Neural progenitor cell (in vitro differentiated cells): ENCODE measurements around the gene SCGB3A1. TPM values are rescaled to one million over a fixed set of nuclear protein-coding genes. Genes with fewer than 3 reads are reported as not detected.

ENCODE experiments used
- DNase-seq: peaks from one replicate; pipeline ENCODE4 v3.0.0-alpha.2; 2016; ENCODE audit warnings: low spot score
- H2AFZ ChIP-seq: fragments of 200-600 bp; sonication (generic); replicated peaks from 2 replicates; pipeline ENCODE4 v1.6.1; 2016; ENCODE audit warnings: antibody characterized with exemption
- H3F3A ChIP-seq: fragments of 200-600 bp; sonication (generic); 2 replicates; pipeline ENCODE4 v1.6.1; 2016; ENCODE audit warnings: antibody characterized with exemption, low read depth
- H3K27ac ChIP-seq: fragments of 200-600 bp; sonication (generic); 2 replicates; pipeline ENCODE4 v1.5.1; 2016; ENCODE audit warnings: mild to moderate bottlenecking
- H3K27me3 ChIP-seq: fragments of 200-600 bp; sonication (generic); 2 replicates; pipeline ENCODE4 v1.6.1; 2016; ENCODE audit warnings: mild to moderate bottlenecking, moderate library complexity
- H3K36me3 ChIP-seq: fragments of 200-600 bp; sonication (generic); 2 replicates; pipeline ENCODE4 v1.5.1; 2016
- H3K4me1 ChIP-seq: fragments of 200-600 bp; sonication (generic); 2 replicates; pipeline ENCODE4 v1.6.1; 2016; ENCODE audit warnings: mixed run types
- H3K4me2 ChIP-seq: fragments of 200-600 bp; sonication (generic); 2 replicates; pipeline ENCODE4 v1.6.1; 2016
- H3K4me3 ChIP-seq: fragments of 200-600 bp; sonication (generic); 2 replicates; pipeline ENCODE4 v1.5.1; 2016
- H3K79me2 ChIP-seq: fragments of 200-600 bp; sonication (generic); 2 replicates; pipeline ENCODE4 v1.6.1; 2016; ENCODE audit warnings: low read depth
- H3K9ac ChIP-seq: fragments of 200-600 bp; sonication (generic); 2 replicates; pipeline ENCODE4 v1.6.1; 2016
- H3K9me3 ChIP-seq: fragments of 200-600 bp; sonication (generic); 2 replicates; pipeline ENCODE4 v1.5.1; 2016; ENCODE audit warnings: low read depth
- H4K20me1 ChIP-seq: fragments of 200-600 bp; sonication (generic); 2 replicates; pipeline ENCODE4 v1.6.1; 2016; ENCODE audit warnings: low read depth
- H3K27ac Mint-ChIP-seq: 3 replicates; pipeline ENCODE4 v1.8.0; 2021; ENCODE audit warnings: mixed read lengths
- H3K27me3 Mint-ChIP-seq: 2 replicates; pipeline ENCODE4 v1.8.0; 2022; ENCODE audit warnings: low read depth, mild to moderate bottlenecking, inconsistent platforms, moderate library complexity, mixed read lengths; ENCODE audit not compliant: insufficient read depth
- H3K36me3 Mint-ChIP-seq: 3 replicates; pipeline ENCODE4 v1.8.0; 2021; ENCODE audit warnings: mixed read lengths
- H3K4me1 Mint-ChIP-seq: 3 replicates; pipeline ENCODE4 v1.8.0; 2021; ENCODE audit warnings: mixed read lengths
- H3K4me3 Mint-ChIP-seq: 3 replicates; pipeline ENCODE4 v1.8.0; 2021; ENCODE audit warnings: mild to moderate bottlenecking, moderate library complexity, mixed read lengths
- H3K9me3 Mint-ChIP-seq: 3 replicates; pipeline ENCODE4 v1.8.0; 2020; ENCODE audit warnings: mixed read lengths
- EZH2 ChIP-seq: fragments of 200-600 bp; sonication (generic); IDR thresholded peaks from 2 replicates; pipeline ENCODE4 v1.6.1; 2017; ENCODE audit warnings: antibody characterized with exemption, mild to moderate bottlenecking, moderate library complexity
- EZH2phosphoT487 ChIP-seq: fragments of 200-600 bp; sonication (generic); IDR thresholded peaks from 2 replicates; pipeline ENCODE4 v1.6.1; 2017; ENCODE audit warnings: antibody characterized with exemption
- total RNA-seq: library from RNA; depleted of rRNA; stranded (reverse); fragments of >200 nt; gene quantifications from 2 replicates; pipeline ENCODE4 v1.2.3, GENCODE V29; 2015; ENCODE audit warnings: low replicate concordance
- TF ChIP-seq, protein P1 (sequence below): fragments of 200-600 bp; sonication (generic); IDR thresholded peaks from 2 replicates; pipeline ENCODE4 v1.5.1; 2017; ENCODE audit warnings: antibody characterized with exemption, mild to moderate bottlenecking

Gene SCGB3A1
- total RNA-seq, 1 donor from 2014 or later: not detected

DNA sequence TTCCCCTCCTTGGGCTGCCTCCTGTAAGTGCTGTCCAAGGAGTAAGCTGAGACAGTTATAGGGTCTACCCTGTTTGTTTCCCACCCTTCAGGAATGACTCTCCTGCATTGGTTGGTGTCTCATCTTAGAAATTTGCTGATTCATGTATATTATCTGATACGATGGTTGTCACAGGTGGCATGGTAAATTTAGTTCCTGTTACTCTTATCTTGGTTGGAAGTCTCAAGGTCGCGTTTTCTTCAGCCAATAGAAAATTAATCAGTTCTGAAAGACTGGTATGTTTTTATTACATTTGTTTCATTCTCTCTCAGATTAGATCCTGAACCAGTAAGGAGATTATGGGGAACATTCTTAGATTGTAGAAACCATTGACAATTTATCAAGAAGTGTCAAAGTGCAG, 42.7 kb downstream of the SCGB3A1 start:
- no peaks in the 10 kb centered on the region for H3F3A ChIP-seq
- H3K79me2 ChIP-seq: peaks cover 89% of the 10 kb centered on the region
- Mint-ChIP-seq H3K27ac (no peak overlapping the region), H3K36me3 (peaks cover 53% of the 10 kb centered on the region), H3K4me3 (no peak overlapping the region), H3K9me3 (peaks cover 2% of the 10 kb centered on the region), H3K4me1 (no peaks in the 10 kb centered on the region), H3K27me3 (no peaks in the 10 kb centered on the region)
- peaks cover 49% of the 10 kb centered on the region for H4K20me1 ChIP-seq
- H3K27ac ChIP-seq: no peak overlapping the region
- no peaks in the 10 kb centered on the region for H3K4me1 ChIP-seq
- H3K4me2 ChIP-seq: no peak overlapping the region
- no peaks in the 10 kb centered on the region for H3K9me3 ChIP-seq
- H3K9ac ChIP-seq: no peak overlapping the region
- H3K36me3 ChIP-seq: peaks cover 23% of the 10 kb centered on the region
- no peak overlapping the region for H3K4me3 ChIP-seq
- H3K27me3 ChIP-seq: no peaks in the 10 kb centered on the region
- H2AFZ ChIP-seq: no peak overlapping the region
- no peak for DNase-seq
- TF ChIP-seq EZH2: no peak
- TF ChIP-seq, protein P1, sequence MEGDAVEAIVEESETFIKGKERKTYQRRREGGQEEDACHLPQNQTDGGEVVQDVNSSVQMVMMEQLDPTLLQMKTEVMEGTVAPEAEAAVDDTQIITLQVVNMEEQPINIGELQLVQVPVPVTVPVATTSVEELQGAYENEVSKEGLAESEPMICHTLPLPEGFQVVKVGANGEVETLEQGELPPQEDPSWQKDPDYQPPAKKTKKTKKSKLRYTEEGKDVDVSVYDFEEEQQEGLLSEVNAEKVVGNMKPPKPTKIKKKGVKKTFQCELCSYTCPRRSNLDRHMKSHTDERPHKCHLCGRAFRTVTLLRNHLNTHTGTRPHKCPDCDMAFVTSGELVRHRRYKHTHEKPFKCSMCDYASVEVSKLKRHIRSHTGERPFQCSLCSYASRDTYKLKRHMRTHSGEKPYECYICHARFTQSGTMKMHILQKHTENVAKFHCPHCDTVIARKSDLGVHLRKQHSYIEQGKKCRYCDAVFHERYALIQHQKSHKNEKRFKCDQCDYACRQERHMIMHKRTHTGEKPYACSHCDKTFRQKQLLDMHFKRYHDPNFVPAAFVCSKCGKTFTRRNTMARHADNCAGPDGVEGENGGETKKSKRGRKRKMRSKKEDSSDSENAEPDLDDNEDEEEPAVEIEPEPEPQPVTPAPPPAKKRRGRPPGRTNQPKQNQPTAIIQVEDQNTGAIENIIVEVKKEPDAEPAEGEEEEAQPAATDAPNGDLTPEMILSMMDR: no peak
- TF ChIP-seq EZH2phosphoT487: no peak

DNA sequence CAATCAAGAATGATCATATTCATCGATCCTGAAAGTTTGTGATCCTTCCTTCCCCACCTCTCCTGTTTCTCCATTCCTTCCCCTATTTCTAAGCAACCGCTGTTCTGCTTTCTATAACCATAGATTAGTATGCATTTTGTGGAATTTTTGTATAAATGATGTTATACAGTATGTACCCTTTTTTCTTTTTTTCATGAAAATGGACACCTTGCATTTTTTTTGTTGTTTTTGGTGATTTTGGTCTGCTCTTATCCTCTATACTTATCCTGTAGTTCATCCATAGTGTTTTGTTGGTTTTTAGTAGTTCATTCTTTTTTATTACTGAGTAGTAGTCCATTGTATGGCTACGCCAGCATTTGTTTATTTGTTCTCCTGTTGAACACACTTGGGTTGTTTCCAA, 46.1 kb downstream of the SCGB3A1 start:
- peaks cover 11% of the 10 kb centered on the region for H3K36me3 ChIP-seq
- Mint-ChIP-seq H3K4me3 (no peak overlapping the region), H3K9me3 (peaks cover 19% of the 10 kb centered on the region), H3K4me1 (no peaks in the 10 kb centered on the region), H3K36me3 (peaks cover 57% of the 10 kb centered on the region), H3K27ac (no peak overlapping the region), H3K27me3 (no peaks in the 10 kb centered on the region)
- H3K4me1 ChIP-seq: no peaks in the 10 kb centered on the region
- peaks cover 49% of the 10 kb centered on the region for H4K20me1 ChIP-seq
- H3F3A ChIP-seq: no peaks in the 10 kb centered on the region
- no peak overlapping the region for H3K4me3 ChIP-seq
- H3K9me3 ChIP-seq: no peaks in the 10 kb centered on the region
- TF ChIP-seq EZH2phosphoT487 (no peak), EZH2 (no peak)
- TF ChIP-seq, protein P1: no peak
- no peak overlapping the region for H3K27ac ChIP-seq
- no peak overlapping the region for H3K4me2 ChIP-seq
- no peak for DNase-seq
- peaks cover 99% of the 10 kb centered on the region for H3K79me2 ChIP-seq
- no peaks in the 10 kb centered on the region for H3K27me3 ChIP-seq
- no peak overlapping the region for H3K9ac ChIP-seq
- H2AFZ ChIP-seq: no peak overlapping the region

- no peaks in the 10 kb centered on the region for H3K27me3 ChIP-seq
- peaks cover 4% of the 10 kb centered on the region for H3K36me3 ChIP-seq
- H3K27me3 Mint-ChIP-seq: no peaks in the 10 kb centered on the region
Measured at GRCh38 chr5:180541710-180542109, 49.6 kb downstream of the SCGB3A1 start.

More at GRCh38 chr5:180541710-180542109, 49.6 kb downstream of the SCGB3A1 start:
- H3F3A ChIP-seq: no peaks in the 10 kb centered on the region
- H3K4me3 ChIP-seq: no peak overlapping the region
- no peaks in the 10 kb centered on the region for H3K4me1 Mint-ChIP-seq
- no peak overlapping the region for H3K27ac ChIP-seq
- H3K9me3 ChIP-seq: no peaks in the 10 kb centered on the region
- H3K4me2 ChIP-seq: no peak overlapping the region
- peaks cover 41% of the 10 kb centered on the region for H3K9me3 Mint-ChIP-seq
- no peak for DNase-seq
- no peak overlapping the region for H3K27ac Mint-ChIP-seq
- no peak overlapping the region for H3K9ac ChIP-seq
- H3K36me3 Mint-ChIP-seq: peaks cover 68% of the 10 kb centered on the region
- TF ChIP-seq, protein P1: no peak
- TF ChIP-seq EZH2phosphoT487 (no peak), EZH2 (no peak)
- H4K20me1 ChIP-seq: peaks cover 29% of the 10 kb centered on the region
- H3K79me2 ChIP-seq: peaks cover 100% of the 10 kb centered on the region
- H3K4me1 ChIP-seq: no peaks in the 10 kb centered on the region
- H2AFZ ChIP-seq: no peak overlapping the region
- H3K4me3 Mint-ChIP-seq: no peak overlapping the region

Other genes with a start within 250 kb of the SCGB3A1 start
- 18.9 and 20.3 TPM in 2 replicates for gene GFPT2, start 238.2 kb downstream of the SCGB3A1 start, total RNA-seq
- 28.6 and 38.5 TPM in 2 replicates for gene CNOT6, start 97.1 kb downstream of the SCGB3A1 start, total RNA-seq
- gene FLT4, start 58.1 kb upstream of the SCGB3A1 start, total RNA-seq: 2.3 and 13.9 TPM in 2 replicates
- not detected in 2 replicates for gene OR2Y1, start 148.6 kb upstream of the SCGB3A1 start, total RNA-seq
- gene MGAT1, start 211.3 kb upstream of the SCGB3A1 start, total RNA-seq: 31.8 and 67.8 TPM in 2 replicates